Measurements from ENCODE around the gene LRMDA. TPM values are rescaled to one million over a fixed set of nuclear protein-coding genes. Genes with fewer than 3 reads are reported as not detected.

LRMDA gene
- total and polyA plus RNA-seq, 10 of the 15 experiments (the other 5 are each of a cell fraction or from before 2014, with no cell fraction given), result 0.07 to 0.54 (median 0.29) TPM; not detected in 4

DNA sequence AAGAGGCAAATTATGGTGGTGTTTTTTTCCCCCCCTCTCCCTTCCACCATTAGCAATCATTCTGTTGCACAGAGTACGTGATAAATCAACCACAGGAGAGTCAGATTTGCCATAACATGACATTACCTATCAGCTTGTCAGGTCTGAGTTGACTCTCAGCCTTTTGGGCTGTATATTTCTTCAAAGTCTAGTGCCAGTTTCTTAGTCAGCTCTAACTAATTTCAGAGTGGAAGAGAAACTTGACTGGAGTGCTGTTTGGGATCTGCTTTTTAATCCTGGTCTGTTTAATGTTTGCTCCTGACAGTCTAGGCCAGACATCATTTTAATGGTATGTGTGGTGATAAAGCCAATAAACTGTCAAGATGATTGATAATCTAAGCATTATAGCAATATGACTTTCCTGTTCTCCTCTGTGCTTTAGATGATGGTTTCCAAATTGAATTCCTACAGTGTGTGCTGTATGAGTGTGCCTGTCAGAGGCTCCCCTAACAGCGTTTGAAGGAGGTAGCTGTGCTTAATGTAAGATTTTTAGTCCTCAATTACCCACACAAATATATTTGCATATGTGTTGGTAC lies 76.9 kb downstream of the LRMDA start:
- FAIRE-seq, result no peak
- RAD21 ChIA-PET (ENCODE audit: unreplicated experiment), result interaction anchor here (0.8 to 1.3 kb wide), 2 partner anchors 78 to 106 kb away, joined by 4 read pairs; no protein-coding TSS in a partner anchor
- ATAC-seq, result no peak
- Histone ChIP-seq H3K36me3 (ENCODE audit: control insufficient read depth in 2 of 2, insufficient read depth in 2 of 2, low read length in 1 of 2) (no peaks in the 10 kb centered on the region), H3K4me1 (ENCODE audit: control insufficient read depth, insufficient read depth, low read length) (peaks cover 12% of the 10 kb centered on the region), H3K4me2 (ENCODE audit: control insufficient read depth, insufficient read depth) (no peak overlapping the region), H3K4me3 (no peak overlapping the region), H3K27ac (ENCODE audit: control insufficient read depth, insufficient read depth) (no peak overlapping the region), H3K9me3 (replicated peaks; ENCODE audit: control insufficient read depth, insufficient read depth, low read length) (no peaks in the 10 kb centered on the region; the same call in 2 of the 3 replicates), H3K27me3 (replicated peaks in 1 of 2; ENCODE audit: control insufficient read depth in 2 of 2, insufficient read depth in 2 of 2, low read length in 1 of 2) (peaks cover 0 to 2% of the 10 kb centered on the region in 2 experiments; a peak in 1 of 4 replicates), H4K20me1 (ENCODE audit: control insufficient read depth, insufficient read depth) (no peaks in the 10 kb centered on the region), H3K9ac (ENCODE audit: control insufficient read depth, insufficient read depth, low read length) (no peak overlapping the region), H3K79me2 (ENCODE audit: control insufficient read depth, insufficient read depth, low read length) (no peaks in the 10 kb centered on the region), H2AFZ (ENCODE audit: control insufficient read depth, low read depth, low read length) (no peak overlapping the region)
- no peak for TF ChIP-seq EED (IDR thresholded peaks at IDR 0.05; ENCODE audit: low read depth)
- no peak for TF ChIP-seq LARP7 (IDR thresholded peaks at IDR 0.05)
- TF ChIP-seq SREBF1 (IDR thresholded peaks at IDR 0.05; ENCODE audit: low read length), result no peak
- no peak for TF ChIP-seq NR2F1 (conservative IDR thresholded peaks at IDR 0.05)
- no peak for TF ChIP-seq ESRRA (IDR thresholded peaks at IDR 0.05; ENCODE audit: low read length)
- TF ChIP-seq, protein P1, sequence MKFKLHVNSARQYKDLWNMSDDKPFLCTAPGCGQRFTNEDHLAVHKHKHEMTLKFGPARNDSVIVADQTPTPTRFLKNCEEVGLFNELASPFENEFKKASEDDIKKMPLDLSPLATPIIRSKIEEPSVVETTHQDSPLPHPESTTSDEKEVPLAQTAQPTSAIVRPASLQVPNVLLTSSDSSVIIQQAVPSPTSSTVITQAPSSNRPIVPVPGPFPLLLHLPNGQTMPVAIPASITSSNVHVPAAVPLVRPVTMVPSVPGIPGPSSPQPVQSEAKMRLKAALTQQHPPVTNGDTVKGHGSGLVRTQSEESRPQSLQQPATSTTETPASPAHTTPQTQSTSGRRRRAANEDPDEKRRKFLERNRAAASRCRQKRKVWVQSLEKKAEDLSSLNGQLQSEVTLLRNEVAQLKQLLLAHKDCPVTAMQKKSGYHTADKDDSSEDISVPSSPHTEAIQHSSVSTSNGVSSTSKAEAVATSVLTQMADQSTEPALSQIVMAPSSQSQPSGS (IDR thresholded peaks at IDR 0.05; ENCODE audit: low read length), result no peak
- in situ Hi-C loops (cut with MboI), result no loop called here
- 0% methylated on average over 2 of the region's 2 CpGs for WGBS (ENCODE audit: insufficient coverage, insufficient replicate concordance, low lambda C conversion rate, missing lambda C conversion rate)
- POLR2A ChIA-PET, result no interaction called here
- SMC1A ChIA-PET (ENCODE audit: uncharacterized antibody, unreplicated experiment), result interaction anchor here (1.0 to 2.0 kb wide), 10 partner anchors 11 to 78 kb away, joined by 3 to 11 read pairs (median 4); no protein-coding TSS in a partner anchor
- CTCF ChIA-PET, result interaction anchor here (0.9 to 2.1 kb wide), 3 partner anchors 13 to 85 kb away, joined by 3 to 7 read pairs (median 3); no protein-coding TSS in a partner anchor
- intact Hi-C loops (cut with micrococcal nuclease; ENCODE audit: unreplicated experiment), result no loop called here
- no peak for DNase-seq (ENCODE audit: low read depth, low spot score)
- BruUV-seq (replicated peaks), result no TSS peak

Data from GM12878 (cell line).